Measurements from ENCODE around the gene TMEM63C. TPM values are rescaled to one million over a fixed set of nuclear protein-coding genes. Genes with fewer than 3 reads are reported as not detected.

Gene TMEM63C
- total RNA-seq, 4 donors from 2014 or later, result 0.08 to 0.13 (median 0.10) TPM; not detected in 1

GRCh38 chr14:77220246-77221017, 38.8 kb downstream of the TMEM63C start:
- no peak for ATAC-seq
- H3K9me3 ChIP-seq, result no peaks in the 10 kb centered on the region

GRCh38 chr14:77221241-77221871, 39.8 kb downstream of the TMEM63C start:
- H3K27ac ChIP-seq, result no peak overlapping the region
- H3K4me3 ChIP-seq, result no peak overlapping the region
- 25 to 49% methylated on average over 3 to 5 of the region's 23 CpGs for WGBS, 2 donors (ENCODE audit: low coverage in 1 of 2)
- H3K36me3 ChIP-seq, result no peaks in the 10 kb centered on the region
- TF ChIP-seq POLR2AphosphoS5 (IDR thresholded peaks at IDR 0.05), result no peak
- no peak for TF ChIP-seq EP300 (IDR thresholded peaks at IDR 0.05)
- no peak for TF ChIP-seq CTCF (IDR thresholded peaks at IDR 0.05)
- no peak for TF ChIP-seq POLR2A (IDR thresholded peaks at IDR 0.05)
- H3K27me3 ChIP-seq, result peaks cover 88% of the 10 kb centered on the region
- no peak for ATAC-seq
- no peaks in the 10 kb centered on the region for H3K4me1 ChIP-seq
- no peaks in the 10 kb centered on the region for H3K9me3 ChIP-seq

More at GRCh38 chr14:77220246-77221017, 38.8 kb downstream of the TMEM63C start:
- no peaks in the 10 kb centered on the region for H3K36me3 ChIP-seq
- WGBS, 2 donors (ENCODE audit: low coverage in 1 of 2), result 48 to 67% methylated on average over 3 to 6 of the region's 24 CpGs
- no peak for TF ChIP-seq POLR2A (IDR thresholded peaks at IDR 0.05)
- no peak for TF ChIP-seq EP300 (IDR thresholded peaks at IDR 0.05)
- TF ChIP-seq CTCF (IDR thresholded peaks at IDR 0.05), result no peak
- TF ChIP-seq POLR2AphosphoS5 (IDR thresholded peaks at IDR 0.05), result no peak
- no peak overlapping the region for H3K4me3 ChIP-seq
- H3K4me1 ChIP-seq, result no peaks in the 10 kb centered on the region
- H3K27ac ChIP-seq, result no peak overlapping the region
- H3K27me3 ChIP-seq, result peaks cover 89% of the 10 kb centered on the region

- no peak for ATAC-seq
- Histone ChIP-seq H3K27ac (no peak overlapping the region), H3K4me3 (no peak overlapping the region), H3K36me3 (no peaks in the 10 kb centered on the region), H3K9me3 (no peaks in the 10 kb centered on the region), H3K4me1 (no peaks in the 10 kb centered on the region), H3K27me3 (peaks cover 76% of the 10 kb centered on the region)
- WGBS, 2 donors (ENCODE audit: low coverage in 1 of 2), result 31 to 36% methylated on average over 7 to 10 of the region's 10 CpGs
- TF ChIP-seq CTCF (IDR thresholded peaks at IDR 0.05) (no peak), EP300 (IDR thresholded peaks at IDR 0.05) (no peak), POLR2AphosphoS5 (IDR thresholded peaks at IDR 0.05) (no peak), POLR2A (IDR thresholded peaks at IDR 0.05) (no peak)
Measured at GRCh38 chr14:77222546-77223225, 41.1 kb downstream of the TMEM63C start.

- Histone ChIP-seq H3K4me1 (no peaks in the 10 kb centered on the region), H3K4me3 (no peak overlapping the region), H3K9me3 (no peaks in the 10 kb centered on the region), H3K36me3 (no peaks in the 10 kb centered on the region), H3K27me3 (peaks cover 61% of the 10 kb centered on the region), H3K27ac (no peak overlapping the region)
- 70% methylated on average over 2 of the region's 4 CpGs; no CpG with 5 or more reads in 1 of the 2 donors for WGBS, 2 donors (ENCODE audit: low coverage in 1 of 2)
- no peak for ATAC-seq
- TF ChIP-seq CTCF (IDR thresholded peaks at IDR 0.05) (no peak), POLR2AphosphoS5 (IDR thresholded peaks at IDR 0.05) (no peak), EP300 (IDR thresholded peaks at IDR 0.05) (no peak), POLR2A (IDR thresholded peaks at IDR 0.05) (no peak)
Measured at GRCh38 chr14:77224212-77224611, 42.6 kb downstream of the TMEM63C start.
